HEK293T (cell line): ENCODE data around the gene TSC2.

Source experiments
- CTBP1 ChIP-seq: fragments of 450-650 bp; IDR thresholded peaks from 2 replicates; pipeline ENCODE4 v1.6.1; 2016; ENCODE audit warnings: borderline replicate concordance
- ELF4 ChIP-seq: fragments of 450-650 bp; IDR thresholded peaks from 2 replicates; pipeline ENCODE4 v1.6.1; 2017; ENCODE audit warnings: antibody characterized with exemption
- FOXA1 ChIP-seq: fragments of 450-650 bp; IDR thresholded peaks from 2 replicates; pipeline ENCODE4 v1.6.1; 2016; ENCODE audit warnings: mild to moderate bottlenecking
- FOXM1 ChIP-seq: fragments of 450-650 bp; IDR thresholded peaks from 2 replicates; pipeline ENCODE4 v1.6.1; 2017; ENCODE audit warnings: mild to moderate bottlenecking, borderline replicate concordance
- SP1 ChIP-seq: fragments of 450-650 bp; IDR thresholded peaks from 2 replicates; pipeline ENCODE4 v1.6.1; 2017
- TARDBP ChIP-seq: fragments of 450-650 bp; IDR thresholded peaks from 2 replicates; pipeline ENCODE4 v1.6.1; 2016
- TF ChIP-seq, protein P1 (sequence below): fragments of 450-650 bp; IDR thresholded peaks from 2 replicates; pipeline ENCODE4 v1.6.1; 2016

GRCh38 chr16:2056077-2056476 lies 8.3 kb downstream of the TSC2 start:
- TF ChIP-seq FOXA1 (no peak), CTBP1 (no peak), FOXM1 (no peak), TARDBP (no peak), ELF4 (no peak), SP1 (no peak)
- TF ChIP-seq, protein P1, sequence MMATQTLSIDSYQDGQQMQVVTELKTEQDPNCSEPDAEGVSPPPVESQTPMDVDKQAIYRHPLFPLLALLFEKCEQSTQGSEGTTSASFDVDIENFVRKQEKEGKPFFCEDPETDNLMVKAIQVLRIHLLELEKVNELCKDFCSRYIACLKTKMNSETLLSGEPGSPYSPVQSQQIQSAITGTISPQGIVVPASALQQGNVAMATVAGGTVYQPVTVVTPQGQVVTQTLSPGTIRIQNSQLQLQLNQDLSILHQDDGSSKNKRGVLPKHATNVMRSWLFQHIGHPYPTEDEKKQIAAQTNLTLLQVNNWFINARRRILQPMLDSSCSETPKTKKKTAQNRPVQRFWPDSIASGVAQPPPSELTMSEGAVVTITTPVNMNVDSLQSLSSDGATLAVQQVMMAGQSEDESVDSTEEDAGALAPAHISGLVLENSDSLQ: no peak
